HCT116 (cell line): ENCODE measurements around the gene CMTM6. TPM values are rescaled to one million over a fixed set of nuclear protein-coding genes. Genes with fewer than 3 reads are reported as not detected.

Experiments used
- ATAC-seq: fragments of 200-7000 bp; cut with Tn5 transposase; 2 replicates; pipeline ENCODE4 v1.9.1; 2020; ENCODE audit warnings: mild to moderate bottlenecking, moderate library complexity
- BruUV-seq: library from RNA; stranded (reverse); fragments of 400-500 nt; replicated peaks from 2 replicates; lab custom pipeline; 2021; lab: Mats Ljungman, UMichigan
- CTCF ChIA-PET: fragments of 300-600 bp; sonication (Branson Sonifier 250); formaldehyde crosslinking; loops from one replicate; lab custom pipeline; 2021; ENCODE audit warnings: antibody characterized with exemption; lab: Charles Lee
- POLR2A ChIA-PET: fragments of 300-600, 350-600 bp; sonication (Branson Sonifier 250); formaldehyde crosslinking; loops from one replicate; lab custom pipeline; 2021; ENCODE audit warnings: antibody characterized with exemption; lab: Charles Lee
- RAD21 ChIA-PET, 2 experiments: fragments of 300-600 bp; sonication (Branson Sonifier 250); formaldehyde crosslinking; loops; one replicate each; lab custom pipeline; 2023; ENCODE audit warnings: low total read pairs in 2 of 2; ENCODE audit not compliant: uncharacterized antibody in 2 of 2, unreplicated experiment in 2 of 2, low non-redundant PET in 1 of 2; lab: Charles Lee
- DNase-seq: peaks from one replicate; pipeline ENCODE4 v3.0.0-alpha.2; 2010; ENCODE audit warnings: low read depth, low spot score
- H2AFZ ChIP-seq: fragments of 200-600 bp; shearing (Covaris generic), sonication (generic); 2 replicates; pipeline ENCODE4 v1.6.1; 2017; ENCODE audit warnings: low read depth, mixed run types, mixed read lengths, antibody characterized with exemption, low read length; ENCODE audit not compliant: poor library complexity, severe bottlenecking
- H3K27ac ChIP-seq: 2 replicates; pipeline ENCODE4 v1.5.1; 2012; ENCODE audit warnings: low read depth, low read length
- H3K27me3 ChIP-seq: fragments of 200-600 bp; sonication (generic); 2 replicates; pipeline ENCODE4 v1.6.1; 2016; ENCODE audit warnings: mixed run types, low read length, mixed read lengths; ENCODE audit not compliant: insufficient read depth
- H3K36me3 ChIP-seq, 2 experiments: fragments of 200-500 bp in 1 of 2; fragments of 200-600 bp in 1 of 2; sonication (Bioruptor generic) in 1 of 2; sonication (generic) in 1 of 2; 2 replicates each; pipeline versions ENCODE4 v1.5.1 to v1.6.1; 2014 to 2016; ENCODE audit warnings: low read length in 2 of 2, inconsistent platforms in 1 of 2, mixed read lengths in 1 of 2, mixed run types in 1 of 2; ENCODE audit not compliant: insufficient read depth in 2 of 2, control insufficient read depth in 1 of 2
- H3K4me1 ChIP-seq, 2 experiments: fragments of 200-600 bp in 1 of 2; sonication (generic) in 1 of 2; 2 replicates each; pipeline versions ENCODE4 v1.5.1 to v1.6.1; 2012 to 2017; ENCODE audit warnings: low read length in 2 of 2, inconsistent platforms in 1 of 2, mild to moderate bottlenecking in 1 of 2, mixed read lengths in 1 of 2, mixed run types in 1 of 2, moderate library complexity in 1 of 2; ENCODE audit not compliant: insufficient read depth in 2 of 2, control insufficient read depth in 1 of 2
- H3K4me2 ChIP-seq: fragments of 200-600 bp; sonication (generic); 2 replicates; pipeline ENCODE4 v1.6.1; 2017; ENCODE audit warnings: mixed run types, low read length, mixed read lengths
- H3K4me3 ChIP-seq, 2 experiments: fragments of 200-600 bp in 1 of 2; sonication (generic) in 1 of 2; replicated peaks in 1 of 2; 2 replicates each; pipeline ENCODE4 v1.5.1; 2011 to 2016; ENCODE audit warnings: low read length in 2 of 2, control low read depth in 1 of 2, low read depth in 1 of 2, mild to moderate bottlenecking in 1 of 2, mixed read lengths in 1 of 2, mixed run types in 1 of 2
- H3K79me2 ChIP-seq: fragments of 200-600 bp; sonication (generic); 2 replicates; pipeline ENCODE4 v1.6.1; 2017; ENCODE audit warnings: mild to moderate bottlenecking, mixed run types, low read length, moderate library complexity, mixed read lengths; ENCODE audit not compliant: insufficient read depth
- H3K9ac ChIP-seq: fragments of 200-600 bp; sonication (generic); 2 replicates; pipeline ENCODE4 v1.6.1; 2016; ENCODE audit warnings: low read length, mixed read lengths
- H3K9me2 ChIP-seq: fragments of 200-600 bp; sonication (generic), shearing (Covaris generic); 2 replicates; pipeline ENCODE4 v1.6.1; 2017; ENCODE audit warnings: mixed run types, mild to moderate bottlenecking, moderate library complexity; ENCODE audit not compliant: insufficient read depth
- H3K9me3 ChIP-seq, 2 experiments: fragments of 200-500 bp in 1 of 2; fragments of 200-600 bp in 1 of 2; sonication (Bioruptor generic) in 1 of 2; sonication (generic) in 1 of 2; 2 replicates each; pipeline ENCODE4 v1.6.1; 2014 to 2017; ENCODE audit warnings: low read length in 2 of 2, mixed read lengths in 2 of 2, inconsistent platforms in 1 of 2, low read depth in 1 of 2, mild to moderate bottlenecking in 1 of 2, mixed run types in 1 of 2, moderate library complexity in 1 of 2; ENCODE audit not compliant: control insufficient read depth in 1 of 2, insufficient read depth in 1 of 2
- H4K20me1 ChIP-seq: fragments of 200-600 bp; sonication (generic), shearing (Covaris generic); 2 replicates; pipeline ENCODE4 v1.6.1; 2017; ENCODE audit warnings: mixed run types, mild to moderate bottlenecking, moderate library complexity; ENCODE audit not compliant: insufficient read depth
- ATF3 ChIP-seq: IDR thresholded peaks from 2 replicates; pipeline ENCODE4 v1.6.1; 2012
- CBX3 ChIP-seq: IDR thresholded peaks from 2 replicates; pipeline ENCODE4 v1.6.1; 2012; ENCODE audit warnings: low read depth
- CEBPB ChIP-seq: IDR thresholded peaks from 2 replicates; pipeline ENCODE4 v1.6.1; 2012; ENCODE audit warnings: low read depth
- CTCF ChIP-seq, 3 experiments: fragments of 200-600 bp in 1 of 3; sonication (generic) in 1 of 3; IDR thresholded peaks in 2 of 3; conservative IDR thresholded peaks in 1 of 3; 2 replicates each; pipeline ENCODE4 v1.5.1; 2012 to 2017; ENCODE audit warnings: low read depth in 2 of 3, low read length in 2 of 3, antibody characterized with exemption in 1 of 3, borderline replicate concordance in 1 of 3, control low read depth in 1 of 3, mild to moderate bottlenecking in 1 of 3, mixed read lengths in 1 of 3, mixed run types in 1 of 3, moderate library complexity in 1 of 3; ENCODE audit not compliant: insufficient read depth in 1 of 3
- EGR1 ChIP-seq: IDR thresholded peaks from 2 replicates; pipeline ENCODE4 v1.6.1; 2012; ENCODE audit warnings: low read depth
- ELF1 ChIP-seq: IDR thresholded peaks from 2 replicates; pipeline ENCODE4 v1.6.1; 2012; ENCODE audit warnings: low read depth, borderline replicate concordance
- EZH2 ChIP-seq: fragments of 200-600 bp; sonication (generic); IDR thresholded peaks from 2 replicates; pipeline ENCODE4 v1.6.1; 2017; ENCODE audit warnings: antibody characterized with exemption, mixed run types
- EZH2phosphoT487 ChIP-seq: fragments of 200-600 bp; IDR thresholded peaks from 2 replicates; pipeline ENCODE4 v1.6.1; 2018; ENCODE audit warnings: antibody characterized with exemption, borderline replicate concordance
- MAX ChIP-seq: IDR thresholded peaks from 2 replicates; pipeline ENCODE4 v1.6.1; 2012
- POLR2A ChIP-seq: IDR thresholded peaks from 2 replicates; pipeline ENCODE4 v1.7.0; 2011; ENCODE audit warnings: borderline replicate concordance; ENCODE audit not compliant: insufficient read depth, insufficient read length; ENCODE audit errors: extremely low read depth
- SP1 ChIP-seq: IDR thresholded peaks from 2 replicates; pipeline ENCODE4 v1.6.1; 2012; ENCODE audit warnings: low read depth
- TCF7L2 ChIP-seq: IDR thresholded peaks from 2 replicates; pipeline ENCODE4 v1.7.0; 2011; ENCODE audit warnings: borderline replicate concordance, inconsistent platforms; ENCODE audit not compliant: insufficient read depth, insufficient read length; ENCODE audit errors: extremely low read depth
- YY1 ChIP-seq: IDR thresholded peaks from 2 replicates; pipeline ENCODE4 v1.6.1; 2011; ENCODE audit warnings: low read length, low read depth, moderate library complexity, mild to moderate bottlenecking; ENCODE audit not compliant: insufficient replicate concordance; ENCODE audit errors: extremely low read depth
- ZBTB33 ChIP-seq: IDR thresholded peaks from 2 replicates; pipeline ENCODE4 v1.6.1; 2011; ENCODE audit warnings: mild to moderate bottlenecking, low read length, moderate library complexity; ENCODE audit not compliant: insufficient replicate concordance; ENCODE audit errors: extremely low read depth
- ZFX ChIP-seq: fragments of 450-650 bp; IDR thresholded peaks from 2 replicates; pipeline ENCODE4 v1.6.1; 2017
- ZNF274 ChIP-seq: fragments of 200-500 bp; sonication (Bioruptor generic); IDR thresholded peaks from 2 replicates; pipeline ENCODE4 v1.6.1; 2014; ENCODE audit warnings: mild to moderate bottlenecking, low read depth, low read length, inconsistent platforms
- intact Hi-C: fragments of 100-400 bp; cut with micrococcal nuclease; formaldehyde crosslinking; loops from 2 replicates; pipeline ENCODE4 v1.10.0; 2022
- total RNA-seq: library from RNA; stranded (reverse); gene quantifications from one replicate; pipeline ENCODE4 v1.2.1, GENCODE V29; 2021; ENCODE audit not compliant: unreplicated experiment

CMTM6 gene
- total RNA-seq, 1 experiment from 2014 or later = 41.1 TPM

- Histone ChIP-seq H4K20me1 (peaks cover 7% of the 10 kb centered on the region; the same call in 1 of the 2 replicates), H3K36me3 (peaks cover 0 to 14% of the 10 kb centered on the region in 2 experiments; a peak in 2 of 4 replicates), H3K79me2 (peaks cover 89% of the 10 kb centered on the region), H3K27ac (peak overlapping the region; percentile 3; the same call in 1 of the 2 replicates), H3K9me2 (no peaks in the 10 kb centered on the region), H3K9ac (no peak overlapping the region), H3K4me1 (peaks cover 2 to 57% of the 10 kb centered on the region in 2 experiments; a peak in 2 of 4 replicates), H3K27me3 (no peaks in the 10 kb centered on the region), H3K9me3 (no peaks in the 10 kb centered on the region), H2AFZ (no peak overlapping the region), H3K4me2 (peak overlapping the region; percentile 44), H3K4me3 (no peak overlapping the region)
- ATAC-seq (peak; percentile 27; the same call in 1 of the 2 replicates), DNase-seq (no peak)
- BruUV-seq = no TSS peak
- TF ChIP-seq EZH2phosphoT487 (no peak), ZNF274 (no peak), EGR1 (no peak; the same call in 1 of the 2 replicates), CBX3 (no peak), ZBTB33 (no peak), ZFX (no peak), ATF3 (no peak), EZH2 (no peak), SP1 (no peak), ELF1 (no peak), POLR2A (no peak), CEBPB (no peak), CTCF (IDR thresholded peaks at IDR 0.05 in 2 of 3, conservative IDR thresholded peaks at IDR 0.05 in 1 of 3; ENCODE audit: borderline replicate concordance in 1 of 3, insufficient read depth in 1 of 3, low read depth in 2 of 3, low read length in 2 of 3) (no peak), TCF7L2 (no peak), YY1 (no peak), MAX (no peak)
- ChIA-PET CTCF (no interaction called here), RAD21 (no interaction called here), POLR2A (no interaction called here)
- intact Hi-C loops = no loop called here
Measured at GRCh38 chr3:32442766-32443165, 59.9 kb downstream of the CMTM6 start.
